ENCODE results near the gene AGPAT4. TPM values are rescaled to one million over a fixed set of nuclear protein-coding genes. Genes with fewer than 3 reads are reported as not detected.

The AGPAT4 gene
- polyA plus RNA-seq, 3 donors: 6.4 to 15.8 (median 6.9) TPM

- H3K9me3 Mint-ChIP-seq: peaks cover 0 to 5% (median 2%) of the 10 kb centered on the region in 7 donors
- Histone ChIP-seq H3K36me3 (replicated peaks in 1 of 2; ENCODE audit: control insufficient read depth in 1 of 2, insufficient read depth in 2 of 2, low read length in 2 of 2) (no peaks in the 10 kb centered on the region), H3K79me2 (ENCODE audit: insufficient read depth, low read length) (no peaks in the 10 kb centered on the region), H3K9ac (ENCODE audit: insufficient read depth, low read length, poor library complexity, severe bottlenecking) (no peak overlapping the region), H3K4me2 (replicated peaks; ENCODE audit: extremely low read depth, low read length, poor library complexity, severe bottlenecking) (no peak overlapping the region), H3K4me3 (replicated peaks in 1 of 3; ENCODE audit: low read depth in 2 of 3, low read length in 3 of 3) (no peak overlapping the region), H3K9me3 (replicated peaks in 1 of 2; ENCODE audit: control insufficient read depth in 1 of 2, insufficient read depth in 1 of 2, low read length in 2 of 2) (no peaks in the 10 kb centered on the region), H4K20me1 (ENCODE audit: insufficient read depth, low read length) (no peaks in the 10 kb centered on the region), H2AFZ (ENCODE audit: insufficient read depth, low read depth, low read length, poor library complexity, severe bottlenecking) (no peak overlapping the region), H3K27me3 (ENCODE audit: control insufficient read depth in 2 of 2, insufficient read depth in 2 of 2, low read length in 2 of 2) (no peaks in the 10 kb centered on the region), H3K27ac (ENCODE audit: low read depth in 1 of 2, low read length in 2 of 2) (no peak overlapping the region), H3K4me1 (ENCODE audit: control insufficient read depth in 1 of 2, insufficient read depth in 2 of 2, low read length in 2 of 2) (peaks cover 18 to 21% of the 10 kb centered on the region in 2 donors)
- no peak for DNase-seq
- intact Hi-C loops (cut with micrococcal nuclease): no loop called here
- H3K27me3 Mint-ChIP-seq (ENCODE audit: low read depth in 3 of 3): peaks cover 0 to 4% (median 0%) of the 10 kb centered on the region in 3 donors
- TF ChIP-seq, protein P1, sequence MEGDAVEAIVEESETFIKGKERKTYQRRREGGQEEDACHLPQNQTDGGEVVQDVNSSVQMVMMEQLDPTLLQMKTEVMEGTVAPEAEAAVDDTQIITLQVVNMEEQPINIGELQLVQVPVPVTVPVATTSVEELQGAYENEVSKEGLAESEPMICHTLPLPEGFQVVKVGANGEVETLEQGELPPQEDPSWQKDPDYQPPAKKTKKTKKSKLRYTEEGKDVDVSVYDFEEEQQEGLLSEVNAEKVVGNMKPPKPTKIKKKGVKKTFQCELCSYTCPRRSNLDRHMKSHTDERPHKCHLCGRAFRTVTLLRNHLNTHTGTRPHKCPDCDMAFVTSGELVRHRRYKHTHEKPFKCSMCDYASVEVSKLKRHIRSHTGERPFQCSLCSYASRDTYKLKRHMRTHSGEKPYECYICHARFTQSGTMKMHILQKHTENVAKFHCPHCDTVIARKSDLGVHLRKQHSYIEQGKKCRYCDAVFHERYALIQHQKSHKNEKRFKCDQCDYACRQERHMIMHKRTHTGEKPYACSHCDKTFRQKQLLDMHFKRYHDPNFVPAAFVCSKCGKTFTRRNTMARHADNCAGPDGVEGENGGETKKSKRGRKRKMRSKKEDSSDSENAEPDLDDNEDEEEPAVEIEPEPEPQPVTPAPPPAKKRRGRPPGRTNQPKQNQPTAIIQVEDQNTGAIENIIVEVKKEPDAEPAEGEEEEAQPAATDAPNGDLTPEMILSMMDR (IDR thresholded peaks at IDR 0.05): no peak
- H3K4me1 Mint-ChIP-seq: peaks cover 22% of the 10 kb centered on the region
- no peak overlapping the region for H3K4me3 Mint-ChIP-seq
- H3K27ac Mint-ChIP-seq: no peak overlapping the region
- H3K36me3 Mint-ChIP-seq: peaks cover 0 to 2% of the 10 kb centered on the region in 2 donors
- WGBS (ENCODE audit: insufficient coverage): 96% methylated on average over 4 of the region's 4 CpGs
These were observed 79.5 kb downstream of the AGPAT4 start for GRCh38 chr6:161194374-161194773.

- Histone ChIP-seq H3K9ac (ENCODE audit: insufficient read depth, low read length, poor library complexity, severe bottlenecking) (no peak overlapping the region), H3K4me3 (replicated peaks in 1 of 3; ENCODE audit: low read depth in 2 of 3, low read length in 3 of 3) (no peak overlapping the region), H3K4me2 (replicated peaks; ENCODE audit: extremely low read depth, low read length, poor library complexity, severe bottlenecking) (no peak overlapping the region), H3K9me3 (replicated peaks in 1 of 2; ENCODE audit: control insufficient read depth in 1 of 2, insufficient read depth in 1 of 2, low read length in 2 of 2) (no peaks in the 10 kb centered on the region), H3K4me1 (ENCODE audit: control insufficient read depth in 1 of 2, insufficient read depth in 2 of 2, low read length in 2 of 2) (peaks cover 7% of the 10 kb centered on the region in 2 donors), H3K27me3 (ENCODE audit: control insufficient read depth in 2 of 2, insufficient read depth in 2 of 2, low read length in 2 of 2) (no peaks in the 10 kb centered on the region), H3K36me3 (replicated peaks in 1 of 2; ENCODE audit: control insufficient read depth in 1 of 2, insufficient read depth in 2 of 2, low read length in 2 of 2) (no peaks in the 10 kb centered on the region), H4K20me1 (ENCODE audit: insufficient read depth, low read length) (no peaks in the 10 kb centered on the region), H2AFZ (ENCODE audit: insufficient read depth, low read depth, low read length, poor library complexity, severe bottlenecking) (no peak overlapping the region), H3K79me2 (ENCODE audit: insufficient read depth, low read length) (no peaks in the 10 kb centered on the region), H3K27ac (ENCODE audit: low read depth in 1 of 2, low read length in 2 of 2) (no peak overlapping the region)
- Mint-ChIP-seq H3K27me3 (ENCODE audit: low read depth in 3 of 3) (peaks cover 0 to 4% (median 0%) of the 10 kb centered on the region in 3 donors), H3K4me3 (no peak overlapping the region), H3K27ac (peak overlapping the region in 2 of 7 donors; percentile 2 to 31), H3K9me3 (peaks cover 0 to 5% (median 2%) of the 10 kb centered on the region in 7 donors), H3K36me3 (peaks cover 0 to 2% of the 10 kb centered on the region in 2 donors), H3K4me1 (peaks cover 6% of the 10 kb centered on the region)
- DNase-seq: no peak
- WGBS (ENCODE audit: insufficient coverage): 100% methylated on average over 1 of the region's 5 CpGs
- TF ChIP-seq, protein P1 (IDR thresholded peaks at IDR 0.05): no peak
- intact Hi-C loops (cut with micrococcal nuclease): no loop called here
These were observed 81.0 kb downstream of the AGPAT4 start for GRCh38 chr6:161192636-161193411.
